Kidney (tissue), 14 donors: ENCODE results near the gene PAQR6. TPM values are rescaled to one million over a fixed set of nuclear protein-coding genes. Genes with fewer than 3 reads are reported as not detected.
A peak's percentile ranks its signal among the peaks of the same experiment; 100 is the strongest.

ENCODE experiments used
- DNase-seq, 5 donors: peaks; one replicate each; pipeline ENCODE4 v3.0.0-alpha.2; 2013 to 2020
- FAIRE-seq: peaks from 2 replicates; lab custom pipeline; 2012; peaks lifted over from hg19 to GRCh38; lab: Jason Lieb, UNC
- H3K27ac ChIP-seq, 2 donors: one replicate each; pipeline ENCODE4 v1.7.0; 2013; ENCODE audit warnings: low read depth in 2 of 2, low read length in 2 of 2, inconsistent platforms in 1 of 2
- H3K27me3 ChIP-seq: one replicate; pipeline ENCODE4 v1.7.1; 2013; ENCODE audit warnings: low read length, inconsistent platforms; ENCODE audit not compliant: control insufficient read depth, insufficient read depth
- H3K36me3 ChIP-seq, 3 donors: one replicate each; pipeline versions ENCODE4 v1.7.0 to v1.7.1; 2013; ENCODE audit warnings: low read length in 3 of 3, control low read depth in 1 of 3, inconsistent platforms in 1 of 3; ENCODE audit not compliant: insufficient read depth in 3 of 3, control insufficient read depth in 2 of 3
- H3K4me1 ChIP-seq, 3 donors: one replicate each; pipeline versions ENCODE4 v1.7.0 to v1.7.1; 2013; ENCODE audit warnings: low read length in 3 of 3, inconsistent platforms in 1 of 3, low read depth in 1 of 3; ENCODE audit not compliant: control insufficient read depth in 2 of 3, insufficient read depth in 2 of 3
- H3K4me3 ChIP-seq, 3 donors: one replicate each; pipeline versions ENCODE4 v1.7.0 to v1.8.1; 2013; ENCODE audit warnings: low read length in 3 of 3, control low read depth in 1 of 3, inconsistent platforms in 1 of 3
- H3K9ac ChIP-seq, 3 donors: one replicate each; pipeline versions ENCODE4 v1.7.0 to v1.7.1; 2013; ENCODE audit warnings: low read length in 3 of 3, control low read depth in 1 of 3, inconsistent platforms in 1 of 3
- H3K9me3 ChIP-seq, 3 donors: one replicate each; pipeline versions ENCODE4 v1.7.0 to v1.7.1; 2013; ENCODE audit warnings: low read length in 3 of 3, control low read depth in 1 of 3, inconsistent platforms in 1 of 3; ENCODE audit not compliant: control insufficient read depth in 2 of 3, insufficient read depth in 1 of 3
- intact Hi-C: fragments of 100-400 bp; cut with DNase I; formaldehyde crosslinking; loops from one replicate; pipeline ENCODE4 v1.11.1; 2022
- polyA plus RNA-seq: library from polyadenylated mRNA; stranded (reverse); fragments of 350-450 nt; fragmentation: Illumina TruSeq; extraction: RNeasy Lipid Tissue Mini Kit (QIAGEN cat#74804); gene quantifications from one replicate; pipeline ENCODE4 v1.2.3, GENCODE V29; 2014; ENCODE audit warnings: low read depth, low replicate concordance; ENCODE audit not compliant: insufficient read depth
- total RNA-seq: library from RNA; stranded (reverse); fragmentation: NEBNext Ultra II Directional; extraction: Animal tissue kit (Norgen Biotek cat#: 25700); gene quantifications from one replicate; pipeline ENCODE4 v1.2.1, GENCODE V29; 2021
- TF ChIP-seq, protein P1 (sequence below): IDR thresholded peaks from 3 replicates; pipeline ENCODE4 v1.5.1; 2012; ENCODE audit warnings: mild to moderate bottlenecking, moderate library complexity, borderline replicate concordance; ENCODE audit not compliant: insufficient read depth; ENCODE audit errors: extremely low read depth
- donor health status: control.
- donor health status: control.
- donor health status: control.
- donor health status: control.
- donor health status: control.
- donor health status: DM: yes; HTN: yes; CAD: no.
- donor health status: Normal renal cell carcinoma (clear cell type).

PAQR6 gene
- total and polyA plus RNA-seq, 2 donors from 2014 or later = 2.0 to 4.2 TPM

DNA sequence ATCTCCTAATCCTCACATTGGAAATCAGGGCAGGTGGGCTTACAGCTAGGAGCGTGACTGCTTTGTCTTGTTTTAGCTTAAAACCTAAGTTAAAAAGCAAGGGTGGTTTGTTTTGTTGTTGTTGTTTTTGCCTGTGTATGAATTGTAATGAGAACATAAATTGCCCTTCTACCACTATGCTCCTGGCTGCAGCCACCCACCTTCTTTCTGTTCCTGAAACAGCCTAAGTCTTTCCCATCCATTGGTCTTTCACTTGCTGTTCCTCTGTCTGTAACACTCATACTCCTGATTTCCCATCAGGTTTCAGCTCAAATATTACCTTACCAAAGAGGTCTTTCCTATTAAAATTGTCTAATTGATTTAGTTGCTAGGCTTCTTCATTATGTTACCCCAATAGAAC lies 35.7 kb upstream of the PAQR6 start:
- DNase-seq = no peak
- H3K27ac ChIP-seq = no peak overlapping the region
- peaks cover 3 to 7% (median 4%) of the 10 kb centered on the region in 3 donors for H3K36me3 ChIP-seq
- H3K4me3 ChIP-seq = peak overlapping the region; percentile 93 to 99 (median 98)
- FAIRE-seq = no peak
- H3K9ac ChIP-seq = peak overlapping the region; percentile 64 to 98 (median 78)
- intact Hi-C loops = no loop called here
- H3K9me3 ChIP-seq = no peaks in the 10 kb centered on the region
- TF ChIP-seq, protein P1, sequence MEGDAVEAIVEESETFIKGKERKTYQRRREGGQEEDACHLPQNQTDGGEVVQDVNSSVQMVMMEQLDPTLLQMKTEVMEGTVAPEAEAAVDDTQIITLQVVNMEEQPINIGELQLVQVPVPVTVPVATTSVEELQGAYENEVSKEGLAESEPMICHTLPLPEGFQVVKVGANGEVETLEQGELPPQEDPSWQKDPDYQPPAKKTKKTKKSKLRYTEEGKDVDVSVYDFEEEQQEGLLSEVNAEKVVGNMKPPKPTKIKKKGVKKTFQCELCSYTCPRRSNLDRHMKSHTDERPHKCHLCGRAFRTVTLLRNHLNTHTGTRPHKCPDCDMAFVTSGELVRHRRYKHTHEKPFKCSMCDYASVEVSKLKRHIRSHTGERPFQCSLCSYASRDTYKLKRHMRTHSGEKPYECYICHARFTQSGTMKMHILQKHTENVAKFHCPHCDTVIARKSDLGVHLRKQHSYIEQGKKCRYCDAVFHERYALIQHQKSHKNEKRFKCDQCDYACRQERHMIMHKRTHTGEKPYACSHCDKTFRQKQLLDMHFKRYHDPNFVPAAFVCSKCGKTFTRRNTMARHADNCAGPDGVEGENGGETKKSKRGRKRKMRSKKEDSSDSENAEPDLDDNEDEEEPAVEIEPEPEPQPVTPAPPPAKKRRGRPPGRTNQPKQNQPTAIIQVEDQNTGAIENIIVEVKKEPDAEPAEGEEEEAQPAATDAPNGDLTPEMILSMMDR = no peak
- peaks cover 0 to 21% (median 18%) of the 10 kb centered on the region in 3 donors for H3K4me1 ChIP-seq
- no peaks in the 10 kb centered on the region for H3K27me3 ChIP-seq

DNA sequence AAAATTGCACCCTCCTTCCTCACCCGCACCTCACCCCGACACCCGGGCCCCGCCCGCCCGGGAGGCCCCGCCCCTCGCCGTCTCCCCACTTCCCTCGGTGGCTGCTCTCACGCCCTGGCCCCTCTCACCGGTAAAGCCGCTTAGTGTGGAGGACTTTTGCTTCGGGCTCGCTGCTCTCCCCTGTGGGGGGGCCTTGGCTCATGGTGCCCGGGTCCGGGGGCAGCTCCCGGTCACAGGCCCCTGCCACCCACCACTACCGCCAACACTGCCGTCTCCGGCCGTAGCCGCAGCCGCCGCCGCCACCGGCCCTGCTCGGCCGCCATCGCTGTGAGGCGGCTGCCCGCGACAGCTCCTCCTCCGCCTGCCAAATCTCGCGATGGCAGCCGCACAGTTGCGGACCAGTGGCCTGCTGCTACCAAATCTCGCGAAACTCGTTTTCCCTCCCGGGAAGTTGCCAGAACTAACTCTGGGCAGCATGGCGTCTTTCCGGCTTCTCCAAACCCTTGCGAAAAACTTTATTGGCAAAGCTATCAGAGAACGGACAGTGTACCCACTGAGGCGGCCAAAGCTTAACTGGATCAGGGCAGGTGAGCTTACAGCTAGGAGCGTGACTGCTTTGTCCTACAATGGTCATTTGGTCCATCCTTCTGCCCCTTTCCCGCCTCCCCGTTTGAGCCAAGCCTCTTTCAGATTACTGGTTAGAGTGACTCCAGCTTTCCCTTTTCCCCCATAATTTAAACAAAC lies 34.8 kb upstream of the PAQR6 start, which contains the start of gene SMG5:
SMG5 (minus strand) TSS at position 347 of the 744 bp plus-strand sequence; CDS start at position 202, 145 bp downstream.
- H3K4me3 ChIP-seq = peak within 1 kb of the TSS; percentile 93 to 99 (median 98)
- peak; percentile 29 for FAIRE-seq
- no peaks in the 10 kb centered on the region for H3K27me3 ChIP-seq
- peak within 1 kb of the TSS; percentile 86 to 92 for H3K27ac ChIP-seq
- TF ChIP-seq, protein P1 = no peak
- intact Hi-C loops = no loop called here
- peaks cover 0 to 21% (median 18%) of the 10 kb centered on the region in 3 donors for H3K4me1 ChIP-seq
- peak; percentile 98 to 99 (median 99) for DNase-seq
- no peaks in the 10 kb centered on the region for H3K9me3 ChIP-seq
- H3K36me3 ChIP-seq = peaks cover 3 to 16% (median 10%) of the 10 kb centered on the region in 3 donors
- H3K9ac ChIP-seq = peak within 1 kb of the TSS; percentile 78 to 98 (median 83)

DNA sequence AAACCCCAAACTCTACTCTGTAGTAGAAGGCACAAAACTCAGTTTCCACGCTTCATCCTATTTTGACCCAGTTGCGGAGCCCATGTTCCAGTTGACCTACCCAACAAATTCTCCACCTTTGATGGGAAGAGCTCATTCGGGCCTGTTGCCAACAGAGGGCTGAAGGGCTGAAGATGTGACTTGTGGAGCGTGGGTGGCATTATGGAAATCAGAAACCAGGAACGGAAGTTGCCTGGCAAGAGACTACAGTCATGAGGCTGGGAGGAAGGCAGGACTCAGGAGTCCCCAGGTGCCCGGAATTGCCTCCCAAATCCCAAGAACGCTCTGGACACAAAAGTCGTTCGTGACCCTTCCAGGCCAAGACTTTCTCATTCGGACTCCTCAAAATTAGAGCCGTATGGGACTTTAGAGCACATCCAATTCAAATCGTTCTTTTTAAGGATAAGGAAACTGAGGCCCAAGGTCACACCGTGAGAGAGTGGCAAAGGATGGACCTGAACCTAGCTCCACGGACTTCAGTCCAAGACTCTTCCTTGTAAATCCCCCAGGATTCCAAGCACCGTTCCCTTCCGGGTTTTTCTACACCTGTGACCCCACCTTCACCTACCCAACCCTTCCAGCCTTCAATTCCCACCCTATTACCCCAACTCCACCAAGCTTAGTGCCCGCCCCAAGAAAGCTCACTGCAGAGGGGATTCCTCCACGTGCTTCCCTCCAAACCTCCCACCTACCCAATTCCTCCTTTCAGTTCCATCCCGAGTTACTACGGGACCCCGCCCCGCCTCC lies 34.0 kb upstream of the PAQR6 start:
- Histone ChIP-seq H3K4me1 (peaks cover 0 to 21% (median 18%) of the 10 kb centered on the region in 3 donors), H3K9me3 (no peaks in the 10 kb centered on the region), H3K27me3 (no peaks in the 10 kb centered on the region), H3K9ac (peak overlapping the region; percentile 26 to 83 (median 78)), H3K4me3 (peak overlapping the region; percentile 63 to 95 (median 93)), H3K36me3 (peaks cover 3 to 21% (median 15%) of the 10 kb centered on the region in 3 donors), H3K27ac (peak overlapping the region; percentile 86 to 92)
- FAIRE-seq (no peak), DNase-seq (peak in 2 of 5 donors; percentile 45 to 56)
- intact Hi-C loops = no loop called here
- TF ChIP-seq, protein P1 = no peak
